HepG2 (cell line): ENCODE measurements around the gene ELN.

Experiments used
- CEBPB ChIP-seq: IDR thresholded peaks from 2 replicates; pipeline ENCODE4 v1.6.1; 2011; ENCODE audit warnings: low read depth, low read length, improper control_type of control experiment, borderline replicate concordance
- CREB1 ChIP-seq, 2 experiments: fragments of 450-650 bp in 1 of 2; IDR thresholded peaks; 2 replicates each; pipeline ENCODE4 v1.6.1; 2016 to 2017; ENCODE audit warnings: control low read depth in 1 of 2, mild to moderate bottlenecking in 1 of 2, missing compliant biosample characterization in 1 of 2, missing genetic modification characterization in 1 of 2
- EEA1 ChIP-seq: sonication (generic); formaldehyde crosslinking; IDR thresholded peaks from 2 replicates; pipeline ENCODE4 v1.5.1; 2020; ENCODE audit warnings: mild to moderate bottlenecking, missing genetic modification reagents, borderline replicate concordance
- EZH2 ChIP-seq: conservative IDR thresholded peaks from 2 replicates; pipeline ENCODE4 v1.6.1; 2012; ENCODE audit warnings: mild to moderate bottlenecking, low read depth, low read length, moderate library complexity
- FIP1L1 ChIP-seq: fragments of 200-400 bp; formaldehyde crosslinking; IDR thresholded peaks from 2 replicates; pipeline ENCODE4 v1.6.1; 2018; ENCODE audit warnings: low read depth, mild to moderate bottlenecking, low read length, moderate library complexity, borderline replicate concordance; ENCODE audit not compliant: insufficient read depth
- PCBP1 ChIP-seq: fragments of 200-400 bp; formaldehyde crosslinking; IDR thresholded peaks from 2 replicates; pipeline ENCODE4 v1.6.1; 2017; ENCODE audit warnings: mild to moderate bottlenecking, low read depth, low read length, borderline replicate concordance
- SETDB1 ChIP-seq: sonication (generic); formaldehyde crosslinking; IDR thresholded peaks from 2 replicates; pipeline ENCODE4 v1.5.1; 2020; ENCODE audit warnings: missing genetic modification reagents, mild to moderate bottlenecking, borderline replicate concordance
- SIX4 ChIP-seq: sonication (generic); formaldehyde crosslinking; IDR thresholded peaks from 2 replicates; pipeline ENCODE4 v1.4.0; 2020; ENCODE audit warnings: missing genetic modification reagents
- ZNF619 ChIP-seq: sonication (generic); formaldehyde crosslinking; IDR thresholded peaks from 2 replicates; pipeline ENCODE4 v1.4.0; 2020; ENCODE audit warnings: mild to moderate bottlenecking, missing genetic modification reagents
- TF ChIP-seq, protein P1 (sequence below): sonication (generic); formaldehyde crosslinking; IDR thresholded peaks from 2 replicates; pipeline ENCODE4 v1.5.0; 2020; ENCODE audit warnings: mild to moderate bottlenecking, missing genetic modification reagents, moderate library complexity
- TF ChIP-seq, protein P2 (sequence below): sonication (generic); formaldehyde crosslinking; IDR thresholded peaks from 2 replicates; pipeline ENCODE4 v1.8.1; 2022; ENCODE audit warnings: low read depth, mild to moderate bottlenecking, missing genetic modification reagents

DNA sequence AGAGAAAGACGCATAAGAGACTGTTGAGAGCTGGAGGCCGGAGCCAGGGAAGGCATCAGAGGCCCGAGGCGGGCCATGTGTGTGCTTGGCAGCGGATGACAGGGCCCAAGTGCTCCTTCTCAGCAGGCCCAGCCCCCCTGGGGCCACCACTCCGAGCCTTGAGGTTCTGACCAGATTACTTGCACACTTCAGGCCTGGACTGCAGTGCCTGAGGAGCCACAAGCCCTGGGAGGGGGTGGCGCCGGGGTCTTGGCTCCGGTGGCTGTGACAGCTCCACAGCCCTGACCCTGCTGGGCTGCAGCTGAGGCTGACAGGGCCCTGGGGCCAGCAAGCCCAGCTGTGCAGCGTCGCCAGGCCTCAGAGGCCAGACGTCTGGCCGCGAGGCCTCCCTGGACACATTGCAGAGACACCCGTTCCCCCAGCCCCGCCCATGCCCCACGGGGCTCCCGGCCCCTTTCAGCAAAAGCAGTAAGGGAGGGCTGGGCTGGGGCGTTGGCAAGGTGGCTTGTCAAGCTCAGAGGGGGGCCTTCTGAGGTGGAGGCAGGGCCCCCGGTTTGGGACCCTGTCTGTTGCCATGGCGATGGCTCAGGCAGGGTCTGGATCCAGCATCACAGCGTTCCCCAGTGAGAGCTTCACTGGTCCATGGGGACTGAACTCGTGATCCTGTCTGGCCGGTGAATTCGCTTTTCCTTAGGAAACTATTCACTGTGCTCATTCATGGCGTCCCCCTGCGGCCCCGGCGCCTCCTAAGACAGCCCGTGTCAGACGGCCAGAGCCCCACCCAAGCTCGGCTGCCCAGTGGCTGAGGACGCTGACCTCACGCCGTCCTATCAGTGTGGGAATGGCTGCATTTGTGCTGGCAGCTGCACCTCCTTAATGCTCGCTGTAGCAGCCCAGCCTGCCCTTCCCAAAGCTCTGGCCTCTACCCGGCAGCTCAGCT, 5.7 kb downstream of the ELN start:
- TF ChIP-seq, protein P1, sequence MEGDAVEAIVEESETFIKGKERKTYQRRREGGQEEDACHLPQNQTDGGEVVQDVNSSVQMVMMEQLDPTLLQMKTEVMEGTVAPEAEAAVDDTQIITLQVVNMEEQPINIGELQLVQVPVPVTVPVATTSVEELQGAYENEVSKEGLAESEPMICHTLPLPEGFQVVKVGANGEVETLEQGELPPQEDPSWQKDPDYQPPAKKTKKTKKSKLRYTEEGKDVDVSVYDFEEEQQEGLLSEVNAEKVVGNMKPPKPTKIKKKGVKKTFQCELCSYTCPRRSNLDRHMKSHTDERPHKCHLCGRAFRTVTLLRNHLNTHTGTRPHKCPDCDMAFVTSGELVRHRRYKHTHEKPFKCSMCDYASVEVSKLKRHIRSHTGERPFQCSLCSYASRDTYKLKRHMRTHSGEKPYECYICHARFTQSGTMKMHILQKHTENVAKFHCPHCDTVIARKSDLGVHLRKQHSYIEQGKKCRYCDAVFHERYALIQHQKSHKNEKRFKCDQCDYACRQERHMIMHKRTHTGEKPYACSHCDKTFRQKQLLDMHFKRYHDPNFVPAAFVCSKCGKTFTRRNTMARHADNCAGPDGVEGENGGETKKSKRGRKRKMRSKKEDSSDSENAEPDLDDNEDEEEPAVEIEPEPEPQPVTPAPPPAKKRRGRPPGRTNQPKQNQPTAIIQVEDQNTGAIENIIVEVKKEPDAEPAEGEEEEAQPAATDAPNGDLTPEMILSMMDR = no peak
- TF ChIP-seq EEA1 (CRISPR knock-in tag) (no peak), EZH2 (no peak), PCBP1 (no peak), FIP1L1 (no peak), ZNF619 (CRISPR knock-in tag) (no peak), CEBPB (no peak), CREB1 (IDR thresholded peaks at IDR 0.05) (no peak), CREB1 (CRISPR knock-in tag; IDR thresholded peaks at IDR 0.05) (no peak), SIX4 (CRISPR knock-in tag) (no peak), SETDB1 (no peak)
- TF ChIP-seq, protein P2, sequence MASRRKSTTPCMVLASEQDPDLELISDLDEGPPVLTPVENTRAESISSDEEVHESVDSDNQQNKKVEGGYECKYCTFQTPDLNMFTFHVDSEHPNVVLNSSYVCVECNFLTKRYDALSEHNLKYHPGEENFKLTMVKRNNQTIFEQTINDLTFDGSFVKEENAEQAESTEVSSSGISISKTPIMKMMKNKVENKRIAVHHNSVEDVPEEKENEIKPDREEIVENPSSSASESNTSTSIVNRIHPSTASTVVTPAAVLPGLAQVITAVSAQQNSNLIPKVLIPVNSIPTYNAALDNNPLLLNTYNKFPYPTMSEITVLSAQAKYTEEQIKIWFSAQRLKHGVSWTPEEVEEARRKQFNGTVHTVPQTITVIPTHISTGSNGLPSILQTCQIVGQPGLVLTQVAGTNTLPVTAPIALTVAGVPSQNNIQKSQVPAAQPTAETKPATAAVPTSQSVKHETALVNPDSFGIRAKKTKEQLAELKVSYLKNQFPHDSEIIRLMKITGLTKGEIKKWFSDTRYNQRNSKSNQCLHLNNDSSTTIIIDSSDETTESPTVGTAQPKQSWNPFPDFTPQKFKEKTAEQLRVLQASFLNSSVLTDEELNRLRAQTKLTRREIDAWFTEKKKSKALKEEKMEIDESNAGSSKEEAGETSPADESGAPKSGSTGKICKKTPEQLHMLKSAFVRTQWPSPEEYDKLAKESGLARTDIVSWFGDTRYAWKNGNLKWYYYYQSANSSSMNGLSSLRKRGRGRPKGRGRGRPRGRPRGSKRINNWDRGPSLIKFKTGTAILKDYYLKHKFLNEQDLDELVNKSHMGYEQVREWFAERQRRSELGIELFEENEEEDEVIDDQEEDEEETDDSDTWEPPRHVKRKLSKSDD (CRISPR knock-in tag) = no peak
